ENCODE measurements around the gene ATOX1. TPM values are rescaled to one million over a fixed set of nuclear protein-coding genes. Genes with fewer than 3 reads are reported as not detected.

ATOX1 gene
- total and polyA plus RNA-seq, 2 of the 4 experiments (the other 2 are of a cell fraction), result 56.3 to 360 TPM

- no peak overlapping the region for H3K27ac ChIP-seq (ENCODE audit: insufficient read depth, low read length)
- H2AK5ac ChIP-seq (ENCODE audit: low read depth, low read length), result no peak overlapping the region
- no peak overlapping the region for H4K5ac ChIP-seq (ENCODE audit: low read depth, low read length)
- no peak overlapping the region for H2BK120ac ChIP-seq (ENCODE audit: low read depth, low read length)
- dilution Hi-C loops (cut with HindIII; ENCODE audit: low sequenced_read_pairs, unreplicated experiment) (no loop called here), intact Hi-C loops (cut with micrococcal nuclease) (no loop called here), in situ Hi-C loops (cut with MboI; ENCODE audit: low sequenced_read_pairs) (no loop called here)
- H2BK5ac ChIP-seq (ENCODE audit: low read depth, low read length, poor library complexity, severe bottlenecking), result no peak overlapping the region
- H3K23ac ChIP-seq (ENCODE audit: low read depth, low read length), result no peak overlapping the region
- H3K9me1 ChIP-seq (ENCODE audit: insufficient read depth, low read length), result no peaks in the 10 kb centered on the region; the same call in 1 of the 2 replicates
- H3K56ac ChIP-seq (ENCODE audit: extremely low read depth, insufficient read depth, low read length), result no peak overlapping the region
- no peaks in the 10 kb centered on the region for H3K4me1 ChIP-seq (ENCODE audit: control insufficient read depth, insufficient read depth, low read length)
- no peak overlapping the region for H2AK9ac ChIP-seq (replicated peaks; ENCODE audit: low read depth, low read length, poor library complexity)
- POLR2A ChIA-PET (ENCODE audit: unreplicated experiment), result no interaction called here
- no peak overlapping the region for H3K4me3 ChIP-seq (ENCODE audit: insufficient read depth, low read depth, low read length)
- H2AFZ ChIP-seq (replicated peaks; ENCODE audit: low read length, poor library complexity), result no peak overlapping the region
- H3K9ac ChIP-seq (ENCODE audit: low read depth, low read length), result no peak overlapping the region
- H3K9me3 ChIP-seq (ENCODE audit: control insufficient read depth, insufficient read depth, low read length), result 0 out of 2 replicates have a peak, but pooled peaks cover 2% of the 10 kb centered on the region
- TF ChIP-seq MXI1 (IDR thresholded peaks at IDR 0.05; ENCODE audit: borderline replicate concordance, low read depth, low read length) (no peak), RAD21 (IDR thresholded peaks at IDR 0.05; ENCODE audit: low read length) (no peak), FOS (IDR thresholded peaks at IDR 0.05; ENCODE audit: low read depth, low read length) (no peak), RFX5 (IDR thresholded peaks at IDR 0.05; ENCODE audit: low read depth, low read length) (no peak), CTCF (conservative IDR thresholded peaks at IDR 0.05; ENCODE audit: low read depth, low read length) (no peak), POLR2A (IDR thresholded peaks at IDR 0.05; ENCODE audit: low read depth, low read length) (no peak), ELK1 (IDR thresholded peaks at IDR 0.05; ENCODE audit: borderline replicate concordance, low read depth, low read length) (no peak), CHD1 (IDR thresholded peaks at IDR 0.05; ENCODE audit: low read depth, low read length) (no peak)
- DNase-seq (no peak), ATAC-seq (ENCODE audit: low read depth) (no peak)
- no peak overlapping the region for H3K4me2 ChIP-seq (ENCODE audit: low read depth, low read length)
- no peak overlapping the region for H3K4ac ChIP-seq (ENCODE audit: low read depth, low read length)
- CTCF ChIA-PET, result no interaction called here
- H3K36me3 ChIP-seq (ENCODE audit: control insufficient read depth, insufficient read depth, low read length), result no peaks in the 10 kb centered on the region
- BruUV-seq (replicated peaks), result no TSS peak
- H4K91ac ChIP-seq (ENCODE audit: insufficient read depth, low read depth, low read length), result no peak overlapping the region
- no peak overlapping the region for H3K18ac ChIP-seq (ENCODE audit: low read depth, low read length)
- no peaks in the 10 kb centered on the region for H3K27me3 ChIP-seq (ENCODE audit: control insufficient read depth, insufficient read depth, low read length)
- WGBS, 2 experiments (ENCODE audit: extremely low coverage in 2 of 2, insufficient read length in 1 of 2), result no CpG with 5 or more reads among the region's 7 CpGs
- H3K14ac ChIP-seq (replicated peaks; ENCODE audit: low read depth, low read length), result no peak overlapping the region
- no peaks in the 10 kb centered on the region for H3K79me1 ChIP-seq (ENCODE audit: low read depth in 1 of 2, low read length in 2 of 2)
- no peaks in the 10 kb centered on the region for H4K20me1 ChIP-seq (ENCODE audit: insufficient read depth, low read length)
- no peak overlapping the region for H2BK15ac ChIP-seq (ENCODE audit: low read depth, low read length)
- H4K8ac ChIP-seq (ENCODE audit: low read depth in 2 of 2, low read length in 2 of 2), result no peak overlapping the region
- no peak overlapping the region for H2BK20ac ChIP-seq (ENCODE audit: low read depth, low read length)
These were observed 28.1 kb downstream of the ATOX1 start for GRCh38 chr5:151730381-151730780.

All from IMR-90 (cell line).